Stimulated activated CD4-positive, alpha-beta T cell treated with anti-CD3 and anti-CD28 coated beads, Interleukin-2, amount 100 ng/mL, for 4 hours (primary cell): ENCODE measurements around the gene XPC.
"Not testable (repeated sequence)": the region's sequence is repeated elsewhere in the genome, so short reads cannot be mapped to it uniquely, and the experiment has no call there.

Experiments used
- DNase-seq: peaks from one replicate; pipeline ENCODE4 v3.0.0-alpha.2; 2020; ENCODE audit warnings: low read depth

XPC gene

GRCh38 chr3:14133188-14133800 is 45.1 kb downstream of the XPC start:
- no peak for DNase-seq

DNA sequence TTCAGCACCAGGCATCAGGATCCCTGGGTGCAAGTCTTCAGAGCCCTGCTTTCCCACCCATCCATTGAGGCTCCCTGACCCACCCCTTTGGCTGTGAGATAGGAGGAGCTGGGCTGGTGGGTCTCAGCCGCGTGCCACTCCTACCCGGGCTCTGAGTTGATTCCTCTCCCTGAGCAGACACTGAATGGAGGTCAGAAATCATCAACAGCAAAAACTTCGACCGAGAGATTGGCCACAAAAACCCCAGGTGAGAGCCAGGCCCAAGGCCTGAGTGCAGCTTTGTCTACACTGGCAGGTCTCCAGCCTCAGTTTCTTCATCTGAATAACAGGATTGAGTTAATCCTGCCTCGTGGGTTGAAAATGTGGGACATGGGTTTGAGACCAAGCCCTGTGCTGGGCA is 45.7 kb downstream of the XPC start:
- no peak for DNase-seq

DNA sequence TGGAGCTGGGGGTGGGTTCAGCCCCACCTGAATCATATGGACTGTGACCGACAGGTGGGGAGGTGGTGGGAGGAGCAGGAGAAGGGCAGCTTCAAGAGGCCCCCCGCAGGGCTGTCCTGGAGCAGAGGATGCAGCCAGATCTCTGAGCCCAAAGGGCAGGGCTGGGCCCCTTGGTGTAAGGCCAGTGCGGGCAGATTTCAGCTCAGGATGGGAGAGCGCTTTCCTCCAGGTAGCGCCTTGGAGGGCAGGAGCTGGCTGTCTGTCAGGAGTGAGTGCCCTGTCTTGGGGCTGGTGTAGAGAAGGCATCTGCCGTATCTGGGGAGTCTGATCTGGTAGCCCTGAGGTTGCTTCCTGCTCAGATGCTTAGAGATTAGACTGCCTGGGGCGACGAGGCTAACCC is 46.3 kb downstream of the XPC start:
- no peak for DNase-seq

GRCh38 chr3:14131134-14131533 is 47.3 kb downstream of the XPC start:
- no peak for DNase-seq

- no peak for DNase-seq
Observed at GRCh38 chr3:14130707-14131106, 47.7 kb downstream of the XPC start.

- no peak for DNase-seq
Observed at GRCh38 chr3:14130230-14130629, 48.2 kb downstream of the XPC start.

- no peak for DNase-seq
Observed at GRCh38 chr3:14129296-14129695, 49.1 kb downstream of the XPC start.

DNA sequence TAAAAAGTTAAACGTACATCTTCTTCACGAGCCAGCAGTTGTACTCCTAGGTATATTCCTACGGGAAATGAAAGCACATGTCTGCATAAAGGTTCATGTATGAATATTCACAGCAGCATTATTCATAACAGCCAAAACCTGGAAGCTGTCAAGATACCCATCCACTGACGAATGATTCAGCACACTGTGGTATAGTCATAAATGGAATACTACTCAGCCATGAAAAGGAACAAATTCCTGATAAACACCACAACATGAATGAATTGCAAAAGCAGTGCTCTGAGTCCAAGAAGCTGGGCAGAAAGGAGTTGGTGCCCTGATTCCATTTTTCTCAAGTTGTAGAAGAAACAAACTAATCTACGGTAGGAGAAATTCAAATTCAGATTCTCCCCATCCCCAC is 49.7 kb downstream of the XPC start:
- DNase-seq, result no peak

DNA sequence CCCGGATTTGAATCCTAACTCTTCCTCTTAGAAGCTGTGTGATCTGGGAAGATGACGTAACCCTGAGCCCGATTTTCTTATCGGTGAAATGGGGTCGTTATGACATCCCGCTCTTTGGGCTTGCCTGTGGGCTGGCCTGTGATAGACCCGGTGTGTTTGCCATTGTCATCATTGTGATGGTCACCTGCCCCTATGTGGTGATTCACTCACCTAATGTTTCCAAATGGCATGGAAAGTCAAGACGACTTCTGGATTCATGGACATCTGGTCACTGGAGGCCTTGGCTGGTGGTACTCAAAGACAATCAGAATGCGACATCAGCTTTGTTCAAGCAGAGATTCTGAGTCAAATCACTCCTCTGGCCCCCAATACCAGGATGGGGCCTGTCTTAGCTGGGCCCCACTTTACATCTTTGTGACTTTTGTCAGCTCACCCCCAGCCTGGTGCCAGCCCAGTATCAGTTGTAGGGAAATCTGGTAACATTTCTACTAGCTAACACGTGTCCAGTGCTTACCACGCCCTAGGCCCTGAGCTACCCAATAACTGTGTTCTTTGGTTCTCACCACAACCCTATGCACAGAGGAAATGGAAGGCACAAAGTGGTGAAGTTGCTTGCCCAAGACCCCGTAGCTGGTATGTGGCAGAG is 50.8 kb downstream of the XPC start:
- no peak for DNase-seq

- DNase-seq, result no peak
Observed at GRCh38 chr3:14126887-14127505, 51.4 kb downstream of the XPC start.

DNA sequence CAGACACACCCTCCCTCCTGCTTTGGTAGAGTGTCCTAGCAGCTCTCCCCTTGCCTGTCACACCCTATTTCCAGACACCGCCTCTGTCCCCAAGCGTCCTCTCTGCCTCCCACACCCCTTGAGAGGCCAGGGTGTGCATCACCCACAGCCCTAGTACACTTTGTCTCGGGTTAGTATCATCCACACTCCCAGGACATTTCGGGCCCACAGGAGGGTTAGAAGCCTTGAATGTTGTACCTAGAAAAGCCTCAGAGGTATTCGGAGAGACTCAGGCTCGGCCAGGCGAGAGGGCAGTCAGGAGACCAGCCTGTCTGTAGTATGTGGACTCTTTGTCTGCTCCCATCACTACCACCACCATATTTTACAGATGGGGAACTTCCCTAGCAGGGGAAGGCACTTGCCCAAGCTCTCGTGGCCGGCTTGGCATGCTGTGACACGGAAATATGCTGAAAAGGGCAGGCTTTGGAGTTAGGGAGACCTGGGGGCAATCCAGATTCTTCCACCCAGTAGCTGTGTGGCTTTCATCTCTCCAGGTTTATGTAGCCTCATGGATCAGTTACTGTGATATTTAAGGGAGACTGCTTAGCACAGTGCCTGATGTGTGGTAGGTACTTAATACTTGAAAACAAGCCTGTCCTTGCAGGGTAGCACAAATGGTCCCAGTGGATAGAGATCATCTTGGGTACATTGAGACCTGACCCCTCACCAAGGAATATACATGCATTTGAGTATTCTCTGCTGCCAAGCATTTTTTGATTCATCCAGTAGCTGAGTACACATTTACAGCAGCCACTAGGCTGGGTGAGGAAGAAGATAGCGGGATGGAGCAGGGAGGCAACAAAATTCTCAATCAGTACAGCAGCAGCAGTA is 52.1 kb downstream of the XPC start:
- DNase-seq, result no peak

GRCh38 chr3:14125193-14126016 is 53.0 kb downstream of the XPC start:
- DNase-seq, result peak; percentile 65

- DNase-seq, result peak; percentile 98
Observed at GRCh38 chr3:14124615-14125192, 53.7 kb downstream of the XPC start, which contains the start of the genes CHCHD4 and TMEM43. TSS of gene CHCHD4 (minus strand) at chr3:14124870. CDS start at chr3:14124676, 194 bp downstream. TSS of gene TMEM43 (plus strand) at chr3:14125052. CDS start at chr3:14125194, 142 bp downstream.

DNA sequence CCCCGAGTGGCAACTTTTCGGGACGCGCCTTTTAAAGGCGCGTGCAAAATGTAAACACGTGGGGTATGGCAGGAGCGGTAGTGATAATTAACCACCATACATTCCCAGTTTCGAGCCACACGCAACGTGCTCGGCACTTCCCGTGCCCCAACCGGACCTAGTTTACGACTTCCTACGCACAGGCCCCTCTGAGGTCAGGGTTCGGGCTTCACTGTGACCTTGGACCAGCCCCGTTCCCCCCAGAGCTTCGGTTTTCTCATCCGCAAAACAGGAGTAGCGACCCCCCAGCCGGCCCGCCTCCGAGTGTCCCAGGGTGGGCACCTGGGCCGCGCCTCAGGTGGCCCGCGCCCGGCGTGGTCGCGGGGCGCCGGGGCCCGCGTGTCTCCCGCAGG is 54.2 kb downstream of the XPC start:
- DNase-seq, result peak; percentile 46

DNA sequence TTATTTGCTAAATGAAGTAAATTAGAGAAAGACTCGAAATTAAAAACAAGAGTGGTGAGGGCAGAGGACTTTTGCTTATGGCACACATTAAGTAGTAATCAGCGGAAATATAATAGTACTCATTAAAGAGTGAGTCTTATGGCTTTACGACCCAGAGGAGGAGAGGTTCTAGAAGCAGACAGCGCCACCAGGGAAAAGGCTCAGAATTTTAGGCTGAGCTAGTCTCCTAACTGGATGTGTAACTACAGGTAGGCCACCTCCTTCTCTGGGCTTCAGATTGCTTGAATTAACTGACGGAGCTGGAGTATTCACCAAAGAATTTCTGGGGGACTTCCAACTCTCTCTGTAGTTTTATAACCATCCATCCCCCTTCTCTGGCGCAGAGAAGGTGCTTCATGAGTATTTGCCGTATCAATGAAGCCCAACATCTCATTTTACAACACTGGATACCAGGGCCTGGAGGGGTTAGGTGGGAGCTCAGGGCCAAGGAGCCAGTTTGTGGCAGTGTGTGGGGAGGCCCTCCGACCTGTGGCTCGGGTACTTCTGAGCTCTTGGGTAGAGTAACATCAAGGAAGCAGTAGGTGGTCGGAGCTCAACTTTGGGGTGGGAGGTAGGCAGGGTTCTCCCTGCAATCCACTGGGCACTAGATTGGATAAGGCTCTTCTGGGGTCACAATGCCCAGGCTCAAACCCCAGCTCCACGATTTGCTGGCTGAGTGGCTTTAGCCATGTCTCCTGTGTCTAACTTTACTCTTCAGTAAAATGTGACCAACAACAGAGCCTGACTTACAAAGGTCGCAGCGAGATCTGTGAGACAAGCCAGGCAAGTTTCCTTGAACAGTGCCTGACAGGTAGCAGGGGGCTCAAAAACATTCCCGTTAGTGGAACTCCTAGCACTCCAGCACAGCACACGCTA is 54.8 kb downstream of the XPC start:
- DNase-seq, result no peak

GRCh38 chr3:14122301-14122700 is 56.1 kb downstream of the XPC start:
- no peak for DNase-seq

GRCh38 chr3:14121859-14122258 is 56.5 kb downstream of the XPC start:
- DNase-seq, result no peak

DNA sequence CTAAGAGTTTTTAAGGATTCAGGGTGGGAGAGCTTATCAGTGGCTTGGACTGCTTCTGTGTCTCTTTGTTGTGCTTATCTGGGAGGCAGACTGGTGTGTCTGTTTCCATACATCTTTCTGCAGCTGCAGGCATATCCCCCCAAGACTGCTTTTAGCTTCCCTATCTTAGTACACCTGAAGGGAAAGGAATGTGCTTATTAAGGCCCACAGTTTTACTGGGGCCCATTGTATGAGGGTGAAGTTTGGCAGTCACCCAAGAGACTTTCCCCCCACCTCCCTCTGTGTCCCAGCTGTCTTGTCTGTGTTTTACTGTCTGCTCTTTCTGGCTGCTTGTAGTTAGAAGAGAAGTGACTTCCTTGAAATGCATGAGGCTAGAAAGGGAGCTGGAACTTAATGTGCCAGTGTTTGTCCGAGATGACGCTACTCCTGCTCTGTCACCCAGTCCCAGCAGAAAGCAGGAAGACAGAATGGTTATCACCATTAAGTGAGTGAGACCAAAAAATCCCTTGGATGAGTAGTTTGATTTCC is 57.4 kb downstream of the XPC start:
- DNase-seq, result not testable (repeated sequence)

GRCh38 chr3:14120111-14120920 is 58.1 kb downstream of the XPC start:
- DNase-seq, result no peak
